ENCODE data around the gene DPPA5. TPM values are rescaled to one million over a fixed set of nuclear protein-coding genes. Genes with fewer than 3 reads are reported as not detected.
A peak's percentile ranks its signal among the peaks of the same experiment; 100 is the strongest.
"Not testable (repeated sequence)": the region's sequence is repeated elsewhere in the genome, so short reads cannot be mapped to it uniquely, and the experiment has no call there.

Gene DPPA5
- polyA plus RNA-seq, 1 experiment: not detected

- DNase-seq (ENCODE audit: low read depth, low spot score): no peak
- H3K9me3 ChIP-seq (ENCODE audit: control insufficient read depth, insufficient read depth, low read length): peaks cover 6% of the 10 kb centered on the region; the same call in 1 of the 2 replicates
- H3K27me3 ChIP-seq (ENCODE audit: control insufficient read depth, insufficient read depth, low read length): no peaks in the 10 kb centered on the region
- peak overlapping the region; percentile 90 for H3K4me3 ChIP-seq (ENCODE audit: low read depth, low read length)
- TF ChIP-seq CTCF (IDR thresholded peaks at IDR 0.05; ENCODE audit: low read depth, low read length): no peak
- ChIA-PET CTCF (interaction anchor here (0.7 to 2.0 kb wide), 8 partner anchors 10 to 693 kb away, joined by 3 to 9 read pairs (median 4); no protein-coding TSS in a partner anchor), POLR2A (interaction anchor here (0.6 to 1.0 kb wide), 3 partner anchors 17 to 345 kb away, joined by 3 to 8 read pairs (median 4); partner anchors contain the start of gene SLC17A5)
- peak overlapping the region; percentile 73 for H3K27ac ChIP-seq (ENCODE audit: low read depth, low read length)
Measured at GRCh38 chr6:73309535-73309784, 44.6 kb downstream of the DPPA5 start.

- Histone ChIP-seq H3K9me3 (ENCODE audit: control insufficient read depth, insufficient read depth, low read length) (peaks cover 6% of the 10 kb centered on the region; the same call in 1 of the 2 replicates), H3K27ac (ENCODE audit: low read depth, low read length) (peak overlapping the region; percentile 73), H3K27me3 (ENCODE audit: control insufficient read depth, insufficient read depth, low read length) (no peaks in the 10 kb centered on the region), H3K4me3 (ENCODE audit: low read depth, low read length) (peak overlapping the region; percentile 90)
- CTCF ChIA-PET: interaction anchor here (0.6 to 2.0 kb wide), 9 partner anchors 10 to 692 kb away, joined by 3 to 9 read pairs (median 4); no protein-coding TSS in a partner anchor
- POLR2A ChIA-PET: interaction anchor here (0.6 to 1.0 kb wide), 3 partner anchors 18 to 345 kb away, joined by 3 to 8 read pairs (median 4); partner anchors contain the start of gene SLC17A5
- TF ChIP-seq CTCF (IDR thresholded peaks at IDR 0.05; ENCODE audit: low read depth, low read length): peak; percentile 46
- DNase-seq (ENCODE audit: low read depth, low spot score): no peak
Measured at GRCh38 chr6:73308712-73309534, 45.2 kb downstream of the DPPA5 start.

DNA sequence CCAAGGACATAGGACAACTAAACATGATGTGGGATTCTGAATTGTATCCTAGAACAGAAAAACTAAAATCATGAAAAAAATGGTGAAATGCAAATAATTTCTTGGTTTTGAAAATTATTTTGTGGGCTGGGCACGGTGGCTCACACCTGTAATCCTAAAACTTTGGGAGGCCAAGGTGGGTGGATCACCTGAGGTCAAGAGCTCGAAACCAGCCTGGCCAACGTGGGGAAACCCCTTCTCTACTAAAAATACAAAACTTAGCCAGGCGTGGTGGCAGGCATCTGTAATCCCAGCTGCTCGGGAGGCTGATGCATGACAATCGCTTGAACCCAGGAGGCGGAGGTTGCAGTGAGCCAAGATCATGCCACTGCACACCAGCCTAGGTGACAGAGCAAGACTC lies 50.3 kb downstream of the DPPA5 start:
- CTCF ChIA-PET: interaction anchor here (1.7 kb wide), 2 partner anchors 18 to 24 kb away, joined by 3 to 8 read pairs; no protein-coding TSS in a partner anchor
- H3K9me3 ChIP-seq (ENCODE audit: control insufficient read depth, insufficient read depth, low read length); H3K4me3 ChIP-seq (ENCODE audit: low read depth, low read length); H3K27me3 ChIP-seq (ENCODE audit: control insufficient read depth, insufficient read depth, low read length); POLR2A ChIA-PET; DNase-seq (ENCODE audit: low read depth, low spot score); H3K27ac ChIP-seq (ENCODE audit: low read depth, low read length): not testable (repeated sequence)

Small RNAs within 50 kb of the gene (small RNA-seq; reads per million reads assigned to genes)
- not detected for gene RPL39P3 (ENCODE audit: insufficient read length, low read depth)

Other genes starting within 250 kb of the DPPA5 start
- 0.22 and 0.27 TPM in 2 replicates for gene KHDC1L, start 128.8 kb downstream of the DPPA5 start, polyA plus RNA-seq (2011; rRNA removed)
- gene KHDC1, start 91.1 kb downstream of the DPPA5 start, polyA plus RNA-seq (2011; rRNA removed): 5.9 and 6.5 TPM in 2 replicates
- gene KHDC3L, start 8.4 kb upstream of the DPPA5 start, polyA plus RNA-seq (2011; rRNA removed): not detected in 2 replicates
- gene OOEP, start 15.6 kb upstream of the DPPA5 start, polyA plus RNA-seq (2011; rRNA removed): not detected in 2 replicates
- 0.21 and 0.37 TPM in 2 replicates for gene DDX43, start 40.6 kb upstream of the DPPA5 start, polyA plus RNA-seq (2011; rRNA removed)
- gene CGAS, start 98.0 kb upstream of the DPPA5 start, polyA plus RNA-seq (2011; rRNA removed): 2.0 and 2.1 TPM in 2 replicates
- 21.1 and 23.1 TPM in 2 replicates for gene MTO1, start 107.5 kb upstream of the DPPA5 start, polyA plus RNA-seq (2011; rRNA removed)
- 24,076 and 25,115 TPM in 2 replicates for gene EEF1A1, start 166.8 kb upstream of the DPPA5 start, polyA plus RNA-seq (2011; rRNA removed)

Data from AG04450 (cell line).